ENCODE results near the gene SIX3. TPM values are rescaled to one million over a fixed set of nuclear protein-coding genes. Genes with fewer than 3 reads are reported as not detected.
A peak's percentile ranks its signal among the peaks of the same experiment; 100 is the strongest.

SIX3 gene
- total RNA-seq, 1 donor from 2014 or later: not detected

DNA sequence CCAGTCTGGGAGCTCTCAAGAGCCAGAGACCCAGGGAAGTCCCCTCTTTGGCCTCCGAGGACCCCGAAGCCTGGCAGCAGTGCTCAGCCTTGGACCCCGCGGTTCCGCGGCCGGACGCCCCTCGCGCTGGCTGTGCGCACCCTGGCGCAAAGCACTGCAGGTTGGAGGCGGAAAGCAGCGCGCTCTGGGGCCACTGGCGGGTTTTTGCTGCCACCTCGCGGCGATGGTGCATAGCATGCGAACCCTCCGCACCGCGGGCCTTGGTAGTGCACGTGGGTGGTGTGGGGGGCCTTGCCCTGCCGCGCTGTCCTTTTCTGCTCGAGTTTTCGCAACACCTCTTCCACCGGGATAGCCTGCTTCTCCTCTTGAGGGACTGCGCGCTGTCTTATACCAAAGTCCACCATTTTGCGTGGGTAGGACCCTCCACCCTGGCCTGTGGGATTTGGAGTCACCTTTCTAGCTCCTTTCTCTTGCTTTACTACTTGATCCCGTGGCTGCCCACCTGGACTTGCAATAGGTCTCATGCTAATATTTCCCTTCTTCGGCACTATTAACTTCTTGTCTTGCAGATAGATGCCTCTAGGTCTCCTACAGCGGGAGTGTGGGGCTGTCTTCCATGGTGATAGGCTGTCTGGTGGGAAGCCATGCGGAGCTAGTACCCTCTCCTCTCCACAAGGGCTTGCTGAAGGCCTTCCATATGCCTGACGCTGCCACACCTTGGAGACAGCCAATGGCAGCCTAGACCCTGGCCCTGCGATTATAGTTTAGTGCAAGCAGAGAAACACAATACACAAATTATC lies 14.3 kb downstream of the SIX3 start:
- no peaks in the 10 kb centered on the region for H3K36me3 Mint-ChIP-seq (ENCODE audit: low read depth, unreplicated experiment)
- H3K27me3 Mint-ChIP-seq (ENCODE audit: unreplicated experiment): peaks cover 45% of the 10 kb centered on the region
- no peaks in the 10 kb centered on the region for H3K9me3 Mint-ChIP-seq (ENCODE audit: unreplicated experiment)
- H3K4me1 Mint-ChIP-seq (ENCODE audit: unreplicated experiment): peaks cover 16% of the 10 kb centered on the region
- no peak overlapping the region for H3K4me3 Mint-ChIP-seq (ENCODE audit: unreplicated experiment)
- no peak overlapping the region for H3K27ac Mint-ChIP-seq (ENCODE audit: unreplicated experiment)
- peak; percentile 94 for DNase-seq (ENCODE audit: low spot score)
- TF ChIP-seq, protein P1, sequence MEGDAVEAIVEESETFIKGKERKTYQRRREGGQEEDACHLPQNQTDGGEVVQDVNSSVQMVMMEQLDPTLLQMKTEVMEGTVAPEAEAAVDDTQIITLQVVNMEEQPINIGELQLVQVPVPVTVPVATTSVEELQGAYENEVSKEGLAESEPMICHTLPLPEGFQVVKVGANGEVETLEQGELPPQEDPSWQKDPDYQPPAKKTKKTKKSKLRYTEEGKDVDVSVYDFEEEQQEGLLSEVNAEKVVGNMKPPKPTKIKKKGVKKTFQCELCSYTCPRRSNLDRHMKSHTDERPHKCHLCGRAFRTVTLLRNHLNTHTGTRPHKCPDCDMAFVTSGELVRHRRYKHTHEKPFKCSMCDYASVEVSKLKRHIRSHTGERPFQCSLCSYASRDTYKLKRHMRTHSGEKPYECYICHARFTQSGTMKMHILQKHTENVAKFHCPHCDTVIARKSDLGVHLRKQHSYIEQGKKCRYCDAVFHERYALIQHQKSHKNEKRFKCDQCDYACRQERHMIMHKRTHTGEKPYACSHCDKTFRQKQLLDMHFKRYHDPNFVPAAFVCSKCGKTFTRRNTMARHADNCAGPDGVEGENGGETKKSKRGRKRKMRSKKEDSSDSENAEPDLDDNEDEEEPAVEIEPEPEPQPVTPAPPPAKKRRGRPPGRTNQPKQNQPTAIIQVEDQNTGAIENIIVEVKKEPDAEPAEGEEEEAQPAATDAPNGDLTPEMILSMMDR (IDR thresholded peaks at IDR 0.05; ENCODE audit: unreplicated experiment): peak; percentile 79

DNA sequence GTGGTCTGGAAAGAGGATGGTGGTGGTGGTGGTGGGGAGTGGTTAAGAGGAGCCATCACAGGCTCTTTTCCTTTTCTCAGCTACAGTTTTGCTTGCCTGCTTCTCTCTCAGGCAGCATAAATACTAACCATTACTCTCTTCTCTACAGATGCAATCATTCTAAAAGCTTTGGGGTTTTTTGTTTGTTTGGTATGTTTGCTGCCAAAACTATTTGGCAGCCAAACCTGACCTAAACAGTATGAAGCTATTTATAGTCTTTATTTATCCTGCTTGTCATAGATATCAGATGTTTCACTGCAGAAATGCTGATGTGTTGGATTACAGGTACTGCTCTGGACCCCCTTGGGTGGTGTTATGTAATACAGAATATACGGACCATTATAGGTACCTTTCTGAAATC lies 15.3 kb downstream of the SIX3 start:
- H3K4me1 Mint-ChIP-seq (ENCODE audit: unreplicated experiment): peaks cover 16% of the 10 kb centered on the region
- H3K4me3 Mint-ChIP-seq (ENCODE audit: unreplicated experiment): no peak overlapping the region
- DNase-seq (ENCODE audit: low spot score): no peak
- no peak overlapping the region for H3K27ac Mint-ChIP-seq (ENCODE audit: unreplicated experiment)
- no peaks in the 10 kb centered on the region for H3K9me3 Mint-ChIP-seq (ENCODE audit: unreplicated experiment)
- H3K36me3 Mint-ChIP-seq (ENCODE audit: low read depth, unreplicated experiment): no peaks in the 10 kb centered on the region
- H3K27me3 Mint-ChIP-seq (ENCODE audit: unreplicated experiment): peaks cover 37% of the 10 kb centered on the region
- TF ChIP-seq, protein P1 (IDR thresholded peaks at IDR 0.05; ENCODE audit: unreplicated experiment): no peak

DNA sequence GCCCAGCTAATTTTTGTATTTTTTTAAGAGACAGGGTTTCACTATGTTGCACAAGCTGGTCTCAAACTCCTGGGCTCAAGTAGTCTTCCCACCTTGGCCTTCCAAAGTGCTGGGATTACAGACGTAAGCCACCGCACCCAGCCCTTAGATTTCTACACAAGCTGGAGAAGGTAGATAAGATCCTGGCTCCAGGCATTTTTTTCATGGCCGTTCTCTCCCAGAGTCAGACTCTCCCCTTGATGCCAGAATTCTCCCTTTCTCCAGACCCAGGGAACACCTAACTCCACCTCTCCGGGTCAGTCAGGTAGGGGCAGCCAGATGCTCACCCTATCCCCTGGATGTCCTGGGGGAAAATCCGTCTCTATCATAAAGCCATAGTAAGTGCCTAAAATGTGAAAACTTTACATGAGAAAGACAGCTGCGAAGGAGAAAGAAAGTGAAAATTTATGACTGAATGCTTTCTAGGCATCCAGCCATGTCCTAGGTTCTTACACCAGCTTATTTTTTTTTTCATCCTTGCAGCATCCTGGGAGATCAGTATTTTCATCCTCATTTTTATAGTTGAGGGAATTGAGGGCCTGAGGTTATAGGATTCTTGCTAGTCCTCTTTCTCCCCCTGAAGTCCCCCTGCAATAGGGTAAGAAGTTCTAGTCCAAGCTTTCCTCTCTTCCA lies 16.3 kb downstream of the SIX3 start:
- Mint-ChIP-seq H3K27me3 (ENCODE audit: unreplicated experiment) (peaks cover 37% of the 10 kb centered on the region), H3K9me3 (ENCODE audit: unreplicated experiment) (no peaks in the 10 kb centered on the region), H3K27ac (ENCODE audit: unreplicated experiment) (no peak overlapping the region), H3K36me3 (ENCODE audit: low read depth, unreplicated experiment) (no peaks in the 10 kb centered on the region), H3K4me1 (ENCODE audit: unreplicated experiment) (peaks cover 15% of the 10 kb centered on the region), H3K4me3 (ENCODE audit: unreplicated experiment) (no peak overlapping the region)
- DNase-seq (ENCODE audit: low spot score): no peak
- TF ChIP-seq, protein P1 (IDR thresholded peaks at IDR 0.05; ENCODE audit: unreplicated experiment): no peak

DNA sequence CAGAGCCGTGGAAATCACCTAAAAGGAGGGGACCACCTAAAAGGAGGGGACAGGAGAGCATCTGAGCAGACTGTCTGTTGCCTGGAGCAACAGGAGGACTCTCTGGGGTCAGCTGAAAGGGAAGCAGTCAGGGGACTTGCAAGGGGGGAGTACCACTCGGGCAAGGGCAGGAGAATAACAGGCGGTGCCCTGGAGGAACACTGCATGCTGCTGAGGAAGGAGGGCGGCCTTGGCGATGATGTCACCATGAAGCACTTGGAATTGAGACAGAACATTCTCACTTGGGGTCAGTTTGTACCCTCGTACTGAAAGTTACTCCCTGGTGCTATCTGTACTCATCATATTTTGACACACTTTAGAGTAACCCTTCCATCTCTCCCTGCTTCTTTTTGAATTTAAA lies 18.4 kb downstream of the SIX3 start:
- peaks cover 23% of the 10 kb centered on the region for H3K27me3 Mint-ChIP-seq (ENCODE audit: unreplicated experiment)
- TF ChIP-seq, protein P1 (IDR thresholded peaks at IDR 0.05; ENCODE audit: unreplicated experiment): no peak
- peaks cover 12% of the 10 kb centered on the region for H3K4me1 Mint-ChIP-seq (ENCODE audit: unreplicated experiment)
- DNase-seq (ENCODE audit: low spot score): no peak
- no peak overlapping the region for H3K27ac Mint-ChIP-seq (ENCODE audit: unreplicated experiment)
- H3K9me3 Mint-ChIP-seq (ENCODE audit: unreplicated experiment): no peaks in the 10 kb centered on the region
- H3K4me3 Mint-ChIP-seq (ENCODE audit: unreplicated experiment): no peak overlapping the region
- no peaks in the 10 kb centered on the region for H3K36me3 Mint-ChIP-seq (ENCODE audit: low read depth, unreplicated experiment)

DNA sequence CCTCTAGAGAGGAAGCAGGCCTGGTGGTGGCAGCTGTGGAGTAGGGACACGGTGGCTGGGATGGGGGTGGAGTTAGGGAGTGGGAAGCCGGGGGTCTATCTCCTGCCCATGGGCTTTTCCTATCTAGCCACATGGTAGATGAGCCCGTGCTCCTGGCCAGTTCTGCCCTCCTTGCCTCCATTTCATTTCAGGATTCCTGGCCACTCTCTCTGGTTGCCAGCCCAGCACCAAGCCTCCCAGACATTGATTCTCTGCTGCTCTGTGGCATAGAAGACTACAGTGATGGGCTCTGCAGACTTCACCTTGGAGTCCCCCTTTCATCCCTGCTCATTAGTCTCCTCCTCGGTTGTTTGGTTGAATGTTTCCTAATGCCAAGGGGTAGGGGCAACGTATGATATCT lies 19.4 kb downstream of the SIX3 start:
- TF ChIP-seq, protein P1 (IDR thresholded peaks at IDR 0.05; ENCODE audit: unreplicated experiment): no peak
- no peak for DNase-seq (ENCODE audit: low spot score)
- Mint-ChIP-seq H3K4me3 (ENCODE audit: unreplicated experiment) (no peak overlapping the region), H3K4me1 (ENCODE audit: unreplicated experiment) (peaks cover 7% of the 10 kb centered on the region), H3K27me3 (ENCODE audit: unreplicated experiment) (peaks cover 16% of the 10 kb centered on the region), H3K27ac (ENCODE audit: unreplicated experiment) (no peak overlapping the region), H3K9me3 (ENCODE audit: unreplicated experiment) (no peaks in the 10 kb centered on the region), H3K36me3 (ENCODE audit: low read depth, unreplicated experiment) (no peaks in the 10 kb centered on the region)

All from endothelial cell (in vitro differentiated cells).